EH (cell line): ENCODE results near the gene ASB1.
"Not testable (repeated sequence)": the region's sequence is repeated elsewhere in the genome, so short reads cannot be mapped to it uniquely, and the experiment has no call there.

Source experiments
- DNase-seq: peaks from one replicate; pipeline ENCODE4 v3.0.0-alpha.2; 2015; ENCODE audit warnings: low read depth

Gene ASB1

DNA sequence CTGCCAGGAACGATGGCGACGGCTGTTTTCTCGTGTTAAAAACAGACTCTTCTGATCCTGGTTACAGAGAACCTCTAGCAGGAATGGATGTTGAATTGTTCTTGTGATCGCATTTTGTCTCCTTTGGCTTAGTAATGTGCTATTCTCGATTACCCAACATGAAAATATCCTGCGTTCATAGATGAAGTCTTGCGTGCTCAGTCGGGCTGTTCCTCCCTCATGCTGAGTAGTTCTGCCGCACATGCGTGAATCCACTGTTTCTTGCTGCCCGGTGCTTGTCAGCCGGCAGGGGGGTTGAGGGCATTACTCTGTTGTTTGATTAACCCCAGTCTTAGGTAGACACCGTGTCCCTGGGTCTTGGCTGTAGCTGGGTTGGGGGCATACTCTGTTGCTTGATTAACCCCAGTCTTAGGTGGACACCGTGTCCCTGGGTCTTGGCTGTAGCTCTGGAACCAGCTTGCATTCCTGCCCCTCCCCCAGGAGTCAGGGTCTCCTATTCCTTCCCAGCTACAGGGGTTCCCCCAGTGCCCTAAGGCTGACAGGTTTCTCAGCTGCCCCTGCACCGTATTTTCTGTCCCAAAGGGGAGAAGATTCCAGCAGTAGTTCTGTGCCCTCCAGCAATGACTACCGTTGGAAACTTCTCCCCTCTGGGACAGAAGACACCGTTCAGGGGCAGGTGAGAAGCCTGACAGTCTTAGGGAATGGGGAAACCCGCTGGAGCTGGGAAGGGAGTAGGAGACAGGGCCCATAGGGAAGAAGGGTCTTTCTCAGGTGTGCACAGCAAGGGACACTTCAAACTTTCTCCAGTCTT, 22.1 kb upstream of the ASB1 start:
- DNase-seq, result no peak

DNA sequence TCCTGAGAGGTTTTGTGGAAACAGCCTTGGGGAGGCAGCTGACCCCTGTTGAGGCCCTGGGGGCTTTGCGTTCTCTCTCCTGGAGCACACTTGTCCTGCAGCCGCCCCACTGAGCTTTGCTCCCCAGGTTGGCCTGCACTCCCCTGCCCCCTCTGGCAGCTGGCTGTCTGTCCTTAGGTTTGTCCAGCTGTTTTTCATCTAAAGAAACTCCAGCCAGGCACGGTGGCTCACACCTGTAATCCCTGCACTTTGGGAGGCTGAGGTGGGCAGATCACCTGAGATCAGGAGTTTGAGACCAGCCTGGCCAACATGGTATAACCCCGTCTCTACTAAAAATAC, 21.5 kb upstream of the ASB1 start:
- DNase-seq, result not testable (repeated sequence)

DNA sequence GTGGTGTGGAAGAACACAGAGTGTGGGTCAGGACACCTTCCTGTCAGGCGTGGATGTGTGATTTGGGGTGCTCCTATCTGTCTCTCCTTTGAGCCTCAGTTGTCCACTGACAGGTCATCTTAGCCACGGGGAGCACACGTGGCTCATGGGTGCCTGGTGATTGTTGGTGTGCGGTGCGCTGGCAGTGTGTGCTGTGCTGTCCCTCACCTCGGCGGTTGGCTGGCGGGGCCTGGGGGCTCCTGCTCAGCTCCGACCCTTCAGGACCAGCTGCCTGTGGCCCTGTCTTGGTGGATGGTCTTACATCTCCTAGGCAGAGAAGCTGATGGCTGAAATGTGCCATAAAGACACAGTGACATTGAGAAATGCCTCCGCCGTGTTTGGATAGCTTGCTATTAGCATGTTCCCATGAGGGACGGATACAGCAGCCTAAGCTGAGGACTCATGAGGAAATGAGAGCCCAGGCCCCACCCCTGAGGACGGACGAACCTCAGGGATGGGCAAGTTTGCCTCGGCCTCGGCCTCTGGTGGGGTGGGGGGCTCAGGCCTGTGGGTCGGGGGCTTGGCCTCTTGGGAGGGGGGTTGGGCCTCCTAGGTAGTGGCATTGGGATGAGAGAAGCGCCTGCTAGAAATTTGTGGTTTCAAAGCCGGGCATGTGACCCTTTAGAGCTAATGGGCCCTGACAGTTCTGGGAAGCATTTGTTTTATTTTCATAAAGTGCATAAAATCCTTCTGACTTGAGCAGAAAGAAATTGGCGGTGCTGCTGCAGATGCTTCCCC, 20.3 kb upstream of the ASB1 start:
- DNase-seq, result no peak

DNA sequence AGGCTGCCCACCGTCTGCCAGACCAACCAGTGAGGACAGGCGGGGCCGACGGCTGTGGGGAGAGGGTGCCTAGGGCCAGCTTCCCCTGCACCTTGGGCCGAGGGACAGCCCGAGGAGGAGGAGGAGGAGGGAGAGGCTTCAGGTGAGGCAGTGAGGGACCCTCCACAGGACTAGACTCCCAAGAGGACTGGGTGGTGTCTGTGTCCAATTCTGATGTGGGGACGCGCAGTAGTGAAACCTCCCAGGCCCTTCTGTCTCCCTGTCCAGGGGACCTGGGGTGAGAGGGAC, 19.8 kb upstream of the ASB1 start:
- no peak for DNase-seq

DNA sequence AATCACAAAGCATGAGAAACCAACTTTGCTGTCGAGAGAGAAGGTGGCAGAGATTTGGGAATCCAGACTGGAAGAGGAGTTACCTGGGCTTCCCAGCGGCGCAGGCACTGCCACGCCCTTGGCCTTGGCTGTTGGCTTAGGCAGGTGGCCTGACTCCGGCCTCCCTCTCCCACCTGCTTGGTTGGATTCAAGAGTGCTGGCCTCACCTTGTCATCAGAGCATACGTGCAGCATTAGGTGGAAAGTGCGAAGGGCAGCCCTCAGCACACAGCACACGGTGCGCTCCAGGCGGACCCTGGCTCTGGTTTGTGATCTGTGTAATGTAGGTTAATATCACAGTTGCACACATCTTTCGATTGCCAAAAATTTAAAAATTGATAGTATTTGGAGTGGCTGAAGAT, 19.2 kb upstream of the ASB1 start:
- DNase-seq, result no peak

DNA sequence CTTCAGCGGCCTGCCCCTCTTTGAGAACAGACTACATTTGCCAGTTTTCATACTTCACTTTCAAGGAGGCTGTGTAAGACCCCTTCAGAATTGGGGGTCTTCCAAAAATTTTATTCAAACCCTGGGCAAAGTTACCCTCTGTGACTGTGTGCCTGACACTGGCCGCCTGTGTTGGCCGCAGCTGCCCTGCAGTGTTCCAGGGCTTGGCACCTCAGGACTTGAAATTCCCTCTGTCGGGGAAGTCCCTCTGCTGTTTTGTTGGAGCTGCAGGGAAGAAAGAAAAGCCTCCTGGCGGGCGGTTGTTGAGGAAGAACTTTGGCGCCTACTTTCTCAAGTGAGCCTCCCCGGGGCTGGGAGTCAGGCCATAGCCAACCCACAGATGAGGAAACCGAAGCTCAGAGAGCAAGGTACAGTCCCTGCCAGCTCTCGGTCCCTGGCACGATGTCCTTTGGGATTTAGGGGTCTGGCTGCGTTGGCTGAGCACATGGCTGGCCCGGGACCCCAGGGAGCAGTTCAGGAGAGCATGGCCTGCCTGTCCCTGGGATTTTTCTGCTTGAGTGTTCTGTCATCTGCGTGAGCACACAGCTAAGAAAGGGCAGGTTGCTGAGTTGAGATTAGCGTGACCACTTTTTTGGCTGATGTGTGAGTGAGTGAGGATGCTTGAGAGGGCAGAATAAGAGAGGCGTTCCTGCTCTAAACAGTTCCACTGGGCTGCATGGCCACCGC, 17.9 kb upstream of the ASB1 start:
- DNase-seq, result no peak

DNA sequence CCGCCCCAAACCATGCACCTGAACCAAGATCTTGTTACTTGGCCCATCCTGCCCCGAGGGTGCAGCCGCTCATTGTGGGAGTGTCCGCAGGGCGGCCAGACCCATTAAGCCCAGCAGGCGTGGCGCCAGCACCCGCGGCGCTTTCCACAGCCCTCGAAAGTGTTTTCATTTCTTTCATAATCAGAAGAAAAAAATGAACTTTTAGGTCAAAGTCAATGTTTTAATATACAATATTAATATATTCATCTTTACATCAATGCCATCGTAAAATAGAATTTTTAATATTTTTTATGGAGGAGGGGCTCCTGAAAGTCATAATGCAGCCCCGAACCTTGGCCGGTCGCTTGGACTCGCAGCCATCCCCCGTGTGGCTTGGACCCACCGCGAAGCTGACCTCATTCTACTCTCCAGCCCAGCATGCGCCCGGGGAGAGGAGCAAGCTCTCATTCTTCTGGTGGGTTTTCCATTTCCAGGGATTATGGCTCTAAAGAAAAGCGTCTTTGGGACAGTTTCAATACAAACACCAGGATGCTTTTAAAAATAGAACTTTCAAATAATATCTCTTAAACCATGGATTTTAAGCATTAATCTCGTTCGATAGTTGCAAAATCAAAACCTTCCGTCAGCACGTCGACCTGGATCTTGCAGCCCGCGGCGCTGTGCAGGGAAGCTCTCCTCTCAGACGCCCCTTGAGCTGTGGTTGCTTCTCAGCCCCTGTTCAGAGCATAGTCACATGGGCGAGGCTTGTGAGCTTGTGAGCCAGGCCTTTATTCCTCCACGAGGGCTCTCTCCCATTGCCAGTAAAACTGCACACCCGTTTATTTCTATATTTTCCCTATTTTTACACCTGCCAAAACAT, 17.2 kb upstream of the ASB1 start:
- DNase-seq, result no peak

DNA sequence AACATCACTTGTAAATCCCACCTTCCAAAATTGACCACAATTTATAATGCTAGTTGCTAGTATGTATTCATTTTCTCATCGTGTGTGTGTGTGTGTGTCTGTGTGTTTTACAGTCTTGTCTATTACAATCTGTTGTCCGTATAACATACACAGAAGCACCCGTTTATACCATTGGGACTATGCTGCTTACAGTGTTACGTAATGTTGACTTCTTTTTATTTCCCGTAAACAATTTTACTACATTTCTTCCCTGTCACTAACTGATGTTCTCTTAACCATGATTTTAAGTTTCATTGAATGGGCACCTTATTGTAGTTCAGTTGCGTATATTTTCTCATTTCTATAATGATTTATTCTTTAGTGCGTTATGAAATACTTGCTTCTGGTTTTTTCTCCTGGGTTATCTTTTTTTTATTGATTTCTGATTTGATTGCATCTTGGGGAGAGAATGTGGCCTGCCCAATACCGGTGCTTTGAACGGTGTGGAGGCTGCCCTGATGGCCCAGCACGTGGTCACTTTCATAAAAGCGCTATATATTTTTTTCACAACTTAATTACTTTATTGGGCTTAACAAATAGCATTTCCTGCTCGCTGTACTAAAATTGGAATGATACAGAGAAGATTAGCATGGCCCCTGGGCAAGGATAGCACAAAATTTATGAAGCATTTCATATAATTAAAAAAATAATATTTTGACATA, 14.5 kb upstream of the ASB1 start:
- no peak for DNase-seq

DNA sequence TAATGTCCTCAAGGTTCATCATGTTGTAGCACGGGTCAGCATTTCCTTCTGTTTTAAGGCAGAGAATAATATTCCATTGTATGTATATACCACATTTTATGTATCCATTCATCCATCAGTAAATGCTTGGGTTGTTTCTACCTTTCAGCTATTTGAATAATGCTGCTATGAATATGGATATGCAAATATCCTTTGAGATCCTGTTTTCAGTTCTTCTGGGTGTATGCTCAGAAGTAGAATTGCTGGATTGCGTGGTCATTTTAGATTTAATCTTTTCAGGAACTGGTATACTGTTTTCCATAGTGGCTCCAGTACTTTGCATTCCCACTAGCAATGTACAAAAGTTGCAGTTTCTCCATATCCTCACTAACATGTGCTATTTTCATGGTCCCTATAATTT, 13.4 kb upstream of the ASB1 start:
- DNase-seq, result no peak

DNA sequence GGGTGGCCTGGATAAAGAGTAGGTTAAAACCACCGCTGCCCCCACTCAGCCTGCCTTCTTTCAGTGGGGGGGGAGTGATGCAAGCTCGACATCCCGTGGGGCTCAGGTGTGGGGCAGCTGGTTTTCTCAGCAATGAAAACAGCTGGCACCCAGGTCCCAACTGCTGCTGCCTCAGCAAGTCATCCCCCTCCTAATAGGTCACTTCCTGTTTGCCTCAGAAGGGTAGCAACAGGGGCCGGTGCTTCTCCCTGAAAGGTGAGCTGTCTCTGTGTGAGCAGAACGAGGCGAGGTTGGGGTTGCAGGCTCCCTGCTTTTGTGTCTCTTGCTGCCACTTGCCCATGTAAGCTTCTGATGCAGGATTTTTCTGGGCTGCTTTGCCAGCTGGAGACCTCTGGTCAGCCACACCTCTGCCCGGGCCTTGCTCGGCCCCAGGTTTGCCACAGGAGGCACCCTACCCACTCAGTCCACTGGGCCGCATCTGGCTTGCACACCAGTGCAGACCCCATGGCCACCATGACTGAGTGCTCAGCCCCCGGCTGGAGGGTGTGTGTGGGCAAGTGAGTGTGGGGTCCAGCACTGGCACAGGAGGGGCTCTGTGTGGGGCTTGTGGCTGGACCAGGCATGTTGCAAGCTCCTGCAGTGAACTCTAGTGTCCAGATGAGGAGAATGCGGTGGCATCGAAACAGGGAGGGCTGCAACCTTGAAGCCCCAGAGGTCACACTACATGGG, 11.5 kb upstream of the ASB1 start:
- DNase-seq, result no peak

DNA sequence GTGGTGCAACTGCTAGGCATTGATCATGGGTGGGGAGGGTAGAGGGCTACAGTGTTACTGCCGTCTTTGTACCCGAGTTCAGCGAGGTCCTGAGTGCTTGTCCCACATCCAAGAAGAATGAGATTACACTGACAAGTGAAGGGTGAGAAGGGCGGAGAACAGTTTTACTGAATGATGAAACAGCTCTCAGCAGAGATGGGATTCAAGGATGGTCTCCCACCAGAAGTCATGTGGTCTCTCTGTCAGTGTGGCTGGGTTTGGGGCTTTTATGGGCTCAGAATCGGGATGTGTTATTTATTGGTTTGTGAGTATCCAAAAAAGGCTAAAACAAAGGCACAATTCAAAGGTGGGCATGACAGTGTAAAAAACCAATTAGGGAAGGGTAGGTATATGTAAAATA, 10.8 kb upstream of the ASB1 start:
- DNase-seq, result no peak

DNA sequence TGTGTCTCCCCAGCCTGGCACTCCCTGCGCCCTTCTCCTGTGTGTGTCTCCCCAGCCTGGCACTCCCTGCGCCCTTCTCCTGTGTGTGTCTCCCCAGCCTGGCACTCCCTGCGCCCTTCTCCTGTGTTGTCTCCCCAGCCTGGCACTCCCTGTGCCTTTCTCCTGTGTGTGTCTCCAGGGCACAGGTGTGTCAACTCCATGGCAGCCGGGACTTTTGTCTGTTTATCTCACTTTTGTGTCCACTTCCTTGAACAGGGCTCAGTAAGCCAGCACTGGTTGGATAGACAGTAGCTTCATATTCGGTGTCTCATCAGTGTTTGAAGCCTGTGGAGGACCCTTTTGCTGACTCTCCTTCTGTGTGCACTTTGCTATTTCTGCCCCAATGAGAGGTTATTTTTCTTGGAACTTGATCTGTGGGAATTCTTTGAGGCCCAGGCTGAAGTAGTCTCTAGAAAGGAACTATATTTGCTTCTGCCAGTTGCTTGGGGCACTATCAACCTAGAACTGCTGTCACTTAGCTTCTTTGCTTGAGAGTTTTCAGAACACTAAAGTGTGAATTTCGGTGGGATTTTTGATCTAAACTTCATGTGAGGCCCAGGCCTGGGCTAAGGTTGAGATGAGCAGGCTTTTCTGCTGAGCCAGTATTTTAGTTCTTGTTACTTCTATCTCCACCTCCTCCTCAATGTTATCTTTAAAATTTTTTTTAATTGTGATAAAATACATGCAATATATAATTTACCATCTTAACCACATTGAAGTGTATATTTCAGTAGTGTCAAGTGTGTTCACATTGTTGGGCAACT, 8.3 kb upstream of the ASB1 start:
- peak; percentile 72 for DNase-seq

DNA sequence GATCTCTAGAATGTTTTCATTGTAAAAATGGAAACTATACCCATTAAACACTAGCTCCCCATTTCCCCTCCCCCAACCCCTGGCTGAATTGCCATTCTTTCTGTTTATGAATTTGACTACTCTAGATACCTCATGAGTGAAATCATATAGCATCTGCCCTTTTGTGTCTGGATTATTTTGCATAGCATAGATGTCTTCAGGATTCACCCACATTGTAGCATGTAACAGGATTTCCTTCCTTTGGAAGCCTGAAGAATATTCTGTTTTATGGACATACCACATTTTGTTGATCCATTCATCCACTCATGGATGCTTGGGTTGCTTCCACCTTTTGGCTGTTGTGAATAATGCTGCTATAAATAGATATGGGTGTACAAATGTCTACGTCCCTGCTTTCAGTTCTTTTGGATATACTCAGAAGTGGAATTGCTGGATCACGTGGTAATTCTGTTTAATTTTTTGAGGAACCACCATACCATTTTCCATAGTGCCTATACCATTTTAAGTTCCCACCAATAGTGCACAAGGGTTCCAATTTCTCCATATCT, 7.7 kb upstream of the ASB1 start:
- peak; percentile 71 for DNase-seq

DNA sequence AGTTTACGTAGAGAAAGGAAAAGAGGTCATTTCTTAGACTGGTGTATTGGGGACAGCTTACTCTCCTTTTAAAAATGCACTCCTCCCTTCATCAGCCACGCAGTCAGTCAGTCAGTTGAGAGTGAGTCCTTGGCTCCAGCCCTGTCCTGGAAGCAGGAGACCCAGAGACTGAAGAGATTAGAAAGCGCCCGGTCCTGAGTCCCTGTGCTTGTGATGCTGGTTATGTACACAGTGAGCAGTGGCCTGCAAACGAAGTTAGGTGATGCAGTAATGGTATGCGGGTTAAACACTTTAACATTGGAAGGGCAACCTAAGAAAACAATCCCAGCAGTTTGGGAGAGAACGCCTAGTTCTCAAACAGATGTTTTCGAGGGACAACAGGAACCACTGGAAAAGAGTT, 6.3 kb upstream of the ASB1 start:
- peak; percentile 35 for DNase-seq

DNA sequence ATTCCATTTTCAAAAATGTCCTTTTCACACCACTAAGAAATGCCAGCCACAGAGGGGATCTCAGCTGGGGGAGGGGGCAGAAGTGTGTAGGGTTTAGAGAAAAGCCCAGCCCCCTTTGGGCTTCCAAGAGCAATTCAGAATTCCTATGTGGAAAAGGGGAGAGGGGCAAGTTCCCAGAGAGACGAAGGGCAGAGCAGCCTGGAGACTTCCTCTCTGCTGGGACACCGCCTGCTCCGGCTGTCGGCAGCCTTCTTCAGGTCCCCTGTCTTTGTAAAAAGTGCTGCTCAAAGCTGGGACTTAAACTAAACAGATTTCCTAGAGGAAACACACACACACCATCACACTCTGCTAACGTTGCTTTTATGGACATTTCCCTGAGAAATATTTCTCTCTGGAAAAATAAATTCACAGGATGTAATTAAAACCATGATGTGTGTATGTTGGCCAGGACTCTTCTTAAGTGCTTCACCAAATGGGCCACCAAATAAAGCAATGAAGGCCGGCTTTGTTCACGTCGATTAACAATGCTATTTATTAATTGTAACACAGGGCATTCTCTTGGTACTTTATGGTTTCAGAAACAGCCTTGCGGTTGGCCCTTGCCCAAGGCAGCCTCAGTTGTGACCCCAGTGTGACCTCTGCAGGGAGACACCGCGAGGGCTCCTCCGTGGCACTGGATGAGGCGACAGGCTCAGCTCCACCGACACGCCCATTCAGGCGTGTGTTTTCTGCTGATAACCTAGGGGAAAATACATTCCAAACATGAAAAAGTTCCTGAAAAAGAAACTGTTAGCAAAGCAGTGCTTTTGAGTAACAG, 5.6 kb upstream of the ASB1 start:
- peak; percentile 76 for DNase-seq

DNA sequence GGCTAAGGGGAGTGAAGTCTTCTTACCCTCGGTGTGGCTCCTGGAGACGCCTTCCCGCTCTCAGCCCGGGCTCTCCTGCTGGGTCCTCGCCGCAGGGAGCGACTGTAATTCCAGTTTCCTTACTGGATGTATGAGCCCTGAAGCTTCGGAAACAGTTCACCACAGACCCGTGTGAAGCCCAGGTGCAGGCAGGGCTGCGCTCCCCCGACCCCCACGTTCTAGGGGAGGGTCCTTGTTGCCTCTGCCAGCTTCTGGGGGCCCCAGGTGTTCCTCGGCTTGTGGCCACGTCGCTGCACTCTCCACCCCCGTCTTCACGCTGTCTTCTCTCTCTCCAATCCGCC, 5.1 kb upstream of the ASB1 start:
- no peak for DNase-seq

DNA sequence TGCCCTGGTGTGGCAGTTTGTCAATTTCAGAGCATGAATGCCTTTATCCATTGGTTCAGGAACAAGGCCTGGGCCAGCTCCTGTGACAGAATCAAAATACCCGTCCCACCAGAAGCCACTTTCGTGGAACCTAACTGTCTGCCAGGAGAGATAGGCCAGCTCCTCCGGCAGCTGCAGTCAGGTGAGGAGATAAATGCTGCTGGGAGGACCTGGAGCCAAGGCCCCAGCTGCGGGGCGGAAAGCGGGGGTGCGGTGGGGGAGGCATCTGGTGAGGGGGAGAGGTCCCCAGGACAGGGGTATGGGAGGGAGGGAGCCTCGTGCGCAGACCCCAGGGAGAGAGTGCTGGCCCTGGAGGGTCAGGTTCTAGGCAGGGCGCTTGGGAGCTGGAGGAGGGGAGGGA, 4.4 kb upstream of the ASB1 start:
- no peak for DNase-seq

DNA sequence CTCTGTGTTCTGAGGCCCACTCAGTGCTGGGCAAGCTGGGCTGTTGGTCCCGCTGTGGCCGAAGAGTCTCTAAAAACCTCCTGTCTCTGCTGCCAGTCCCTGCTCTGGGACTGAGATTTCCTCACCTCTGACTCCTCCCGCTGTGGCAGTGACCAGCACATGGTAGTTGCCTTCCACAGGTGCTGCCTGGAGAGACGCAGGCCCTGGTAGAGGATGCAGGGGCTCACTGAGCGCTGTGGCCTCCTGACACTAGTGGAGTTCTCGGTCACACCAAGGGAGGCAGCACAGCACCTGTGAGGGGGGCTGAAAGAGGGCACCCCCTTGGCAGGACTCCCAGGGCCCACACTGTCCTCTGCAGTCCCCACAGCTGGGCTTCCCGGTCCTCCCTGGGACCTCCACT, 3.8 kb upstream of the ASB1 start:
- no peak for DNase-seq
